Activated CD4-positive, alpha-beta T cell treated with anti-CD3 and anti-CD28 coated beads, Interleukin-2, amount 50 U/mL, for 48 hours (primary cell): Measurements from ENCODE around the gene KCNC1.

Experiments
- DNase-seq, 2 experiments: peaks; one replicate each; pipeline ENCODE4 v3.0.0-alpha.2; 2020

KCNC1 gene

DNA sequence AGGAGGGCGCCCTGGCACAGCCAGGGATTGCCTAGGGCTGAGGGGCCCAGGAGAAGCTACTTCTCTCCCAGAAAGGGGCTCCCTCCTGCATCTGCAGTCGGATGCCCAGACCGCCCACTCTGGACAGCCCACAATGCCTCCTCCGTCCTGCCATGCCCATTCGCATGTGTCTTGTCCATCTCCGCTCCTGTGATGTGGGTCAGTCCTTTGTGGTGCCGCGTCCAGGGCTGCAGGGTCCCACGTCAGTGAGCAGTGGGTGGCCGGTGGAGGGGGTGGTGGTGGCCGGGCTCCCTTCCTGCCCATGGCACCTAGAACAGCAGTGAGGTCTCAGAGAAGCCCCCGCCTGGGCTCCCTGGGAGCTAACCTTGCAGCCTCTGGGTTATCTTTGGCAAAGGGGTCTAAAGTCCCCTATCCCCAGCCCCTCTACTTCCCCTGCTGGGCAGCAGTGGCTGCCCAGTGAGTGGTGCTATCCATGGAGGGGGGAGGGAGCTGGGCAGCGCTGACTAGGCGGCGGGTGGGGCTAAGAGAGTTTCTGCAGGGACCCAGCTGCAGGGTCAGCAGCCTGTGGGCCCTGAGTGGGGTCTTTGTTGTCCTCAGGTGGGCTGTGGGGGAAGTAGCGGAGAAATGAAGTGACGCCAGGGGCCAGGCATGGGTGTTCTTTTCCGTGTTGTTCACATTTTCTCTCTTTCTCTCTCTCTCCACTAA lies 41.1 kb downstream of the KCNC1 start:
- DNase-seq = no peak

DNA sequence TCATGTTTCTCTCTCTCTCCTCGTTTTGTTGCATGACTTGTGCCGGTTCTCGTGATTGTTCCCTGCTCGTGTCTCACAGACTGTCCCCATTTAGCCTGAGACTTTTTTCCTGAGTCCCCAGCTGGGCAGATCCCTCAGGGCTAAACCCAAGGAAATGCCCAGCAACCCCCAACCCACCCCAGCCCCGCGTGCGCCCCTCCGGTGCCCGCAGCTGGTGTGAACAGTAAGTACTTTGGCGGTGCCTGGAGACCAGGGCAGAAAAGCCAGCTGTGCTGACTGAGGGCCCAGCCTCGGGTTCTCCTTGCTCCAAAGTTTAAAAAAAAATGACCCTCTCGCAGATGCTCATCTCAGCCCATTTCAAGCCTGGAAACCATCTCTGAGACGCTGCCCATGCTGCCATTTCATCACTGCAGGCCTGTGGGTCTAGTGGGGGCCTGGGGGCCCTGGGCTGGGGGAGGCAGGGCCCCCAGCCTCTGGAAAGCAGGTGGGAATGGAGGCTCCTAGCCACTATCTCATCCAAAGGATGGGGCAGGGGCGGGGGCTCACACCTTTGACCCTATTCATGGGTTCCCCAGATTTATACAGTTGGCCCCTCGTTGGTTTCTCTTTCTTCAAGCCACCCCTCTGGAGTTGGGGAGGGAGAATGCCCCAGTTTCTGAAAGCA lies 41.8 kb downstream of the KCNC1 start:
- no peak for DNase-seq

DNA sequence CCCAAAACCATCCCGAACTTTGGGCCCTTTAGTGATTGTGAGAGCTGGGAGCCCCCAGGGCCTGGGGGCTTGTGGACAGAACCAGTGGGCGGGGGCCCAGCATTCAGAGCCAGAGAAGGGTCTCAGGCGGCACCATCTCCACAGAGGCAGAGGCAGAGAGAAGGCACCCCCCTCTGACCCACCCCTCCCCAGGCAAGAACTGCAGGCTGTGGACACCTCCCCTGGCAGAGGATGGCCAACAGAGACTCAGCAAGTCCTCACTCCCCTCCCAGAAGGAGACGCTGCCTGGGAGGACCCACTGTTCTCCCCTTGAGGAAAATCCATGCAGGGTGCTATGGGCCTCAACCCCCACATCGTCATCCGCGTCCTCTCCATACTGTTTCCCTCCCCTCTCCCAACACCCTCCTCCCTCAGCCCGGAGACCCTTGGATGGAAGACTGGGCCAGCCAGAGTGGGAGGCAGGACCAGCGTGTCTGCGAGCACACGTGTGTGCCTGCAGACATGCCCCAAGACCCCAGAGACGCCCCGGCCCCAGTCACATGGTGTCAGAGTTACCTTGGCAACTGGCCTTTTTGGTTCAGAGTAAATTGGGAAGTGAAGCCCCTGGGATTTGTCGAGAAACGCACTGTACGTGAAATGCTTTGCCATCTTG lies 42.6 kb downstream of the KCNC1 start:
- DNase-seq = no peak

DNA sequence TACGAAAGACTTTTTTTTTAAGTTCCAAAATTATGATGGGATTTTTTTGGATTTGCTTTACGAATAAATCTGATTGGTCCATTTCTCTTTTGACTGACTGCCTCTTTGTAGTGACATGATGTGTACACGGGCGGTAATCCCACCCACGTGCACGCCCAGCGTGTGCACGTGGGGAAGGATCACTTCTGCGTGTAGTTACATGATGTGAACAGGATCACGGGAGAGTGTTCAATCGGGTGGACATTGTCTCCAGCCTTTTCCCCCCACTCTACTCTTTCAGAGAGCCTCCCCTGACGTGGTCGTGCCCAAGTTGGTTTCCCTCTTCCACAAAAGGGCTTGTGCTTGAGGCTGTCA lies 43.1 kb downstream of the KCNC1 start:
- DNase-seq = no peak

DNA sequence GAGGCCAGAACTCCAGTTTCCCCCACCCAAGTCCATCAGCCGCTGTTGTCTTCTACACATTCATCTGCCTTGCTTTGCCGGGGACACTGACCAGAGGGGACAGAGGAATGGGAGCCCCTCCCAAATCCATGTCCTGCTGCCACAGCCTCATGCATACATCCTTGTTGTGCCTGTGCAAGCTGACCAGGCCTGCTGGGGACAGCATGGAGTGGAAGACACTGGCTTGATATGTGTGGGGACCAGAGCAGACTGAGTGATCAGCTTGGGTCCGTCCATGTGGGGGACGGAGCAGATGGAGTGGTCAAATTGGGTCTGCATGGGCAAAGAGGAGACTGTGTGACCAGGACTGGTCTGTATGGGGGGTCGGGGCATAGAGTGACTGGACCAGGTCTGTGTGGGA lies 43.8 kb downstream of the KCNC1 start:
- no peak for DNase-seq

DNA sequence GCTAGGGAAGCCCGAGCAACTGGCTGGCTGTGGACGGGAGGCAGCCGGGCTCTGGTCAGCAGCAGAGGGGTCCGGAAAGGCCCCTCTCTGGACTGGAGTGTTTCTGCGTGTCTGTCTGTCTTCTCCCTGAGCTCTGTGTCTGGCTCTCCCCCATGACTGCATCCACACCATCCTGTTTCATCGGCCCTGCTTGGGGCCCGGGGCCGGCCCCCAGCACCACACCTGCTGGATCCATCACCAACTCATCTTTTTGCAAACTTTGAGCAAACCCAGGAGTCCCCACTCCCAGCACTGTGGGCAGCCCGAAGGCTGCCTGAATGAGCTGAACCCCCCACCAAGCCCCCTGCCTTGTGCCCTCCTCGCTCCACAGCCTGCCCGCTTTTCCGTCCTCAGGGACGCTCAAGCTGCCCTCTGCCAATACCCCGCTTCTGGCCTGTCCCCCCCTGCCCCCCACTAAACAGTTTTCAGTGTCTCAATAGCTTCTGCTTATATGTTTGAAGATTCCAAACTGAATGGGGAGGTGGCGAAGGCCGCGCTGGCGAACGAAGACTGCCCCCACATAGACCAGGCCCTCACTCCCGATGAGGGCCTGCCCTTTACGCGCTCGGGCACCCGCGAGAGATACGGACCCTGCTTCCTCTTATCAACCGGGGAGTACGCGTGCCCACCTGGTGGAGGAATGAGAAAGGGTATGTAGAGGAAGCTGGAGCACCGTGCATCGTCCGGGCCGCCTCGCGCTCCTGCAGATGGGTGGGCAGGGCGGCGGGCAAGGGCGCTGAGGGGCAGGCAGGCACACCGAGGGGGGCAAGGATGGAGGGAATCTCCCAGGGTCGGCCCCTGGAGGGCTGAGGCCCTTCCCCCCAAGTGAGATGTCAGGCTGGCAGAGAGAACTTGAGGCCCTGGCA lies 44.6 kb downstream of the KCNC1 start:
- DNase-seq = no peak

DNA sequence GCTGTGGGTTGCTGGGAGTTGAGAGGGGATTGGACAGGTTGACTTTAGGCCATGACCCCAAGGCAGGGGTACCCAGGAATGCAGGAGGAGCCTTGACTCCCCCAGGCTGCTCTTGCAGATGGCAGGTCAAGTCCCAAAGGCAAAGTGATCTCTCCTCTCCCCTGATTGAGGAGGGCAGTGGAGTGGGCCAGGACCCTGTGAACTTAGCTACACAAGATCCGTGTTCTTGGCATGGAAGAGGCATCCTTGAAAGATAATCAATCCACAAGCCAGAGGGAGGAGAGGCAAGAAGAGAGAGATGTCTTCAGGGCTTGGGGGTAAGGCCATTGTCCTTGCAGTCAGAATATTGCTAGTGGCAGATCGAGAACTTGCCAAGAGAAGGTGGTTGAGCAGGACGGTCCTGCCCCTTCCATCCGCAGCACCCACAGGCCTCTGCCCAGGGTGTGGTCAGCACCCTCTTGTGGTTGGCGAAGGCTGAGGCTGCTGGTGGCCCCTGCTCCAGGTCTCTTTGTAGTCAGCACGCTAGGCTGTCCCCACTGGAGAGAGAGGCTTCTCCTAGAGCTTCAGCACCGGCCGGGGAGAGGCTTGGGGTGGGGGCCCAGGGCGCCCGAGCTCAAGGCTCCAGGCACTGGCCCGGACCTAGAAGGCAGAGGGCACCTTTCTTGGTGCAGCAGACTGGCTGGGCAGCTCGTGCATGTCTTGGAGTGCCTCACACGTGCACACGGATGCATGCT lies 45.4 kb downstream of the KCNC1 start:
- DNase-seq = no peak

DNA sequence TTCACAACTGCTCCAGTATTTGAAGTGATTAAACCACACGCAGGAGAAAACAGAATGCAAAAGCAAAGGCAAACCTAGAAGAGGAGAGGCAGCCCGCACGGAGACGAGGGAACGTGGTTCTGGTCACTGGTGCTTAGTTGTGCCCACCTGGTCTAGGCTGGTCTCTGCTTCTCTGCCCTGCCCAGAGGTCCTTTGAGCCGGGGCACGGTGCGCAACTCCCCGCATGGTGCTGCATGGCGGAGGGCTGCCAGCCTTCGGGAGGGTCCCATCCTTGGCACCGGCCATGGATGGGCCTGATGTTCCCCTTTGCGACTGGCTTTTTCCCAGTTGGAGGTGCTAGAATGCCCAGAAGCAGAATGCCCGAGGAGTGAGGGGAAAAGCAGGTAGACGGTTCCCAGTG lies 46.1 kb downstream of the KCNC1 start:
- DNase-seq = no peak

DNA sequence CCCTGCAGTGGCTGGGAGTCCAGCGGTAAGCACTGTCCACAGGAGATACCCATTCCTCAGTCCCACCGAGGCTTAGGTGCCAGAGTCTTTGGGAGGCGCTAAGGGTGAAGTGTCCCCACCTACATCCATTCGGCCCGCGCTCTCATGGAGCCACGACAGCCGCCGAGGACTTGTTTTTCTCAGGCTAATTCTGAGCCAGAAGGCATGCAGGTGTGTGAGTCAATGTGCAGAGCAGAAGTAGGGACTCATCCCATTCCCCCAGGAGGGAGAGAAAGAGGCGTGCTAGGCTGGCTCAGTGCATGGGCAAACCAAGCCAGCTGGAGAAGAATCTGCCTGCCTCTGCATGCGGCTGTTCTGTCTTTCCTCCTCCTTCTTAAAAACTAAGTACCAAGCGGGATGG lies 46.6 kb downstream of the KCNC1 start:
- no peak for DNase-seq

DNA sequence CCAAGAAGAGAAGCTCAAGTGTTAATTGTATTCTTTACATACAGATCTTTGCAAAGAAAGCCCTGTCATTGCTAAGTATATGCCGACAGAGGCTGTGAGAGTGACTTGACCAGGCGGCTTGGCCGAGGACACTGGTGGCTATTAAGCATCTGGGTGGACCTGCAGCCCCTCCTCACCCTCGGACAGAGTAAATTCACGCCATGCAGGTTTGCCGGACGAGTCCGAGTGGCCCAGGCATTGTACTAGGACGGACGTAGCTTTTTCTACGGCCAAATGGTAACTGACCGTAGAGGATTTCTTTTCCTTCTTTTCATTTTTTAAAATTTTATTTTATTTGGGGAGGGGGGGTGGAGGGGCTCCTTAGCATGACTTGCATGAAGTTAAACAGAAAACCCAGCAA lies 47.0 kb downstream of the KCNC1 start:
- DNase-seq = no peak

DNA sequence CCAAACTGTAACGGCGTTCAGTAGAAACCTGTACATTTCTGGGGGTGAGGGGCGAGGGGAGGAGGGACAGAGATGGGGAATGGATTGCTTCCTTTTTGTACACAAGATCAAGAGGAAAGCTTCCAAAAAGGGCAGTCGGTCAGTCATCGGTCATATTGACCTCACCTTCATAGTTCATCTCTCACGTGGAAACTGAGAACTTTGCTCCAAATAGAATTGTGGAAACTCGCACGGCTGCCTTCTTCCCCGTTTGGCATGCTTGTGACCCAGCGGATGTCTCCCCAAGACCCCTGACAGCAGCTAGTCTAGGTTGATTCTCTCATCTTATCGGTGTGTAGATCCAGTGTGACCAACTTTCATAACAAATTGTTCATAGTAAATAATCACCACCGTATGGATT lies 47.6 kb downstream of the KCNC1 start:
- DNase-seq = no peak

DNA sequence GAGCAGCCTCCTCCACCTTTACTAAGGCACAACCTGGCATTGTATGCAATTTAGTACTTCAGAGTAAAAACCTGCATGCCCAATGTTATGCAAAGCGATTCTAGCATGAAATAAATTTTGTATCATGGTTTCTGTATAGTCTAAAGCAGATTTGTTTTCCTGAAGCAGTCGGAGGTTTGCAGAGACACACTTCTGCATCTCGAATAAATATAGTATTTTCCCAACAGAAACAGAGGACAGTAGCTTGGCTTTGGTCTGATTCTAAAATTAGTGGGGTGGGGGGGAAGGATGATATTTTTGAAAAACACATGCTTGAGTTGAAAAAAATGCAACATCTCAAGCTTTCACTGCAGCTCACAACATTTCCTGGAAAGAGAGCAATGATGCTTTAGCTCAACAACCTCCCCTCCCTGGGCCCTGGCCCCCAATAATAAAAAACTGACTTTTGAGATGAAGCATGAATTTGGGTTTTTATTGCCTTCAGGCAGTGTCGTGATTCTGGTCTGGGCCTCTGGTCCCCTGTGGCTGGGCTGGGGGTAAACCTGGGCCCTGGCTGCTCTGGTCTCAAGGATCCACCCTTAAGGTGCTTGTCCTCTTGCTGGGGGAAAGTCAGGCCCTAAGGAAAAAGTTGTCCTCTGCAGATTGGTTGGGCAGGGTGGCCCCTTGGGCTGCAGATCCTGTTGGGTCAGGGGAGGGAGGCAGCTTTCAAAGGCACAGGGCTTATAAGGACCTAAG lies 48.2 kb downstream of the KCNC1 start:
- DNase-seq = no peak

DNA sequence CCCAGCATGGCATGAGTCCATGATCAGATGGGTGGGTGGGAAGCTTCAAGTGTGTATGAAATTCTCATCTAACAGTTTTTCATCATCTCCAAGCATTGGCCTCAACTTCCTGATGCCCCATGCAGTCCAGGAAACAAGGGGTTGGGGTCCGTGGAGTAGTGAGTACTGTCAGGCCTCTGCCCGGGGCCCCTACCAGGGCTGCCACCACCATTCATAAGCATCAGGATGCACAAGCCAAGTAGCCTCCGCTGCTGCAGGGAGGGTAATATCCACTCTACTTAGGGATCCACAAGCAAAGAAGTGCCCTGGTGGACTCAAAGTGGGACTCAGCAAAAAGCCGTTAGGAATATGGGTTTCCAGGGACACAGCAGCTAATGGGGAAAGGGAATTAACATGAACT lies 49.3 kb downstream of the KCNC1 start:
- DNase-seq = no peak

DNA sequence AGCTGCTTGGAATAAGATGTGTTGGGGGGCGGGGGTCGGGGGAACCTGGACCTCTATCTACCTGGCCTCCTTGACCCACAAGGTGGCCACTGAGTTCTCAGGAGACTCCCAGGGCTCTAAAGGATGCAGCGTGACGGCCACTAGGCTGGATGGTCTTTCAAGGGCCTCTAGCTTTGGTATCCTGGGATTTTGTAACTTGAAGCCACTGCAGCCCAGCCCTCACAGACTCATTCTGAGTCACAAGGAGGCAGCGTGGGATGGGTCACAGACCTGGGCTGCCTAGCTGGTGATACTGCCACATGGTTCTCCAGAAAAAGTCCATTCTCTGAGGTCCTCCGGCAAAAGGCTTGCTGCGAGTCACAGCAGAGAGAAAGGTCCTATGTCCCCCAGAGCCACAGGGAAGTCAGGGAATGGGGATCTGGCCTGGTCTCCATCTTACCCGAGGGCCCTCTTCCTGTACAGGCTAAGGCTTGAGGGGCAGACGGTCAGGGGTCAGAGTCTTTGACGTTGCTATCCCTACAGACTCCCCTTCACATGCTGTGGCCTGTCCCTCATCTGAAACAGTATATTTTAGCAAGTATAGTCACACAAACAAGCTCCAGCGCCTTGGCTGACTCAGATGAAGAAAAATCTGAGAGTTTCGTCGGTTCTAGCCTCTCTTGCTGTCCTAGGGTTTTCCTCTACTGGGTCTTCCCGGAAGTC lies 52.4 kb downstream of the KCNC1 start:
- DNase-seq = no peak

DNA sequence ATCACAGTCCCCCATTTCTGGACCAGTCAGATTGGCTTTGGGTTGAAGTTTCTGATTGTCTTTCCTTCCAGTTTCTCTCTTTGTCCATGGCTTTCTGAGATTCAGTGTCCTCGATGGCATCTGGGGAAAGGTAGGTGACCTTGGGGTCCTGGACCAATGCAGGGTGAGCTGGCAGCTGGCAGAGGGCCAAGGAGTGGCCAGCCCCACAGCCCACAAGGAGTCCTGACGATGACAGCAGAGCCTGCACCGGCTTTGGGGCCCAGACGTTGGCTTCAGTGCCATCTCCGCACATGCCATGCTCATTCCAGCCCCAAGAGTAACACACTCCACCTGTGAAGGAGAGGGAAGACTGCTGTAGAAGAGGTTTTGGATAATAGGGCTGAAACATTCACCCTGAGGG lies 53.5 kb downstream of the KCNC1 start:
- DNase-seq = no peak

DNA sequence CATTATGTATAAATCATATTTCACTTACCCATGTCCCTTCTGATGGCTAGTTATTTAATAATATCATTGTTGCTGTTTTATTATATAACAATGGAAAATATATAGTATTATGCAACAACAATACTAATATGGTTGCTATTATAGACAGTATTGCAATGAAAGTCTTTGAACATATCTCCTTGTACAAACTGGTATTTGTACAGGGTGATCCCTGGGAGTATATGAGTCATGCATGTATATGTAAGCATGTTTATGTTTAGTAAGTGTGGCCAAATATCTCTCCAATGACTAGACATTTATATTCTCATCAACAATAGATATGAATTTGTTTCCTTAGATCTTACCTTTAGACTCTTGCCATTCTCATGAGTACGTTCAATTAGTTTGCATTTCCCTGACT lies 55.9 kb downstream of the KCNC1 start:
- DNase-seq = no peak

DNA sequence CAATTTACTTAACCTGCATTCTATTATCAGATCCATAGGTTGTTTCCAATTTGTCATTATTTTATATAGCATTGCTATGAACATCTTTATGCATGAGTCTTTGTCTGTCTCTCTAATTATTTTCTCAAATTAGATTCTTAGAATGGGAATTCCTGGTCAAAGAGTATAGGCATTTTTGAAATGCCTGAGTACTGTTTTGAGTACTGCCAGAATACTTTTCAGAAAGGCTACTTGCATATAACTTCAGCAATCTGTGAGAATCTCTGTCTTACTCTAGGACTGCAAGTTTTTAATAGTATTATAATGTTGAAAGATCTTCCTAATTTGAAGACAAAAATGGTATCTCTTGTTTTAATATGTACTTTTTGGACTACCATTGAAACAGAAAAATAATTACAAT lies 56.6 kb downstream of the KCNC1 start:
- no peak for DNase-seq

DNA sequence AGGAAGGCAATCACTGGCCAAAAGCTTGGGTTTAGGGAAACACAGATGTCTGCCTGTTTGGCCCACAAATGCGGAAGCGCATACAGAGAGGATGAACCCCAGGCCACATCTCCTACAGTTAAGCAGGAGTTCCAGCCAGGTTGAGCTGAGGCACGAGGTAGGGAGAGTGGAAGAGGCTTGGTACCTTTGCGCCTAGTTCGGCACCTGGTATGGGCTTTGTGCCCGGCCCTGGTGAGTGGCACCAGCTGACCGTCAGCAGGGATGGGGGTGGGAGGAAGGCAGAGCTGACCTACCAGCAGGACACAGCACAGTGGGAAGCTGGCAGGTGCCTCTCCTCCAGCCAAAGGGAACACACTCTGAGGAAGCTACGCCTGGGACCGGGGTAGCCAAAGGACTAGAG lies 57.6 kb downstream of the KCNC1 start:
- DNase-seq = no peak

DNA sequence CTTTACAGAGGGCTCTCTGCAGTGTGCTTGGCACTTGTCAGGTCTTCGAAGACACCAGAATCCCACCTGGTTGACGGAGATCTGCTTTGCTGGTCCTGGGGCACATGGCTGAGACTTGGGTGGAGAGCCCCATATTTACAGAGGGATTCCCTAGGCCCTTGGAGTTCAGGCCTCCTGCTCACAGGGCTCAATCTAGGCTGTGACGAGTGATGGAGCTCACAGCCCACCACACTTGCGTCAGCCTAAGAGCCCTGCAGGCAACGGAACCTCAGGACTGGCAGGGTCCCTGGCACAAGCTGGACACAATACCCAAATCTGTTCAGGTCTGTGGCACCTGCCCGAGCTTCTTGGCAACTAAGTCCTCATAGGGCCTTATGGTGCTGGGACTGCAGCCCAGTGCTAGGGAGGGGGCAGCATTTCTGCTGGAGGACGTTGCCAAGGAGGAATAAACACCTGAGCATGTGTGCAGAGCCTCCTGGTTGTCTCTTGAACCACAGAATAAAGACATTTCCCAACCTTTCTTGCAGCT lies 59.1 kb downstream of the KCNC1 start:
- no peak for DNase-seq

DNA sequence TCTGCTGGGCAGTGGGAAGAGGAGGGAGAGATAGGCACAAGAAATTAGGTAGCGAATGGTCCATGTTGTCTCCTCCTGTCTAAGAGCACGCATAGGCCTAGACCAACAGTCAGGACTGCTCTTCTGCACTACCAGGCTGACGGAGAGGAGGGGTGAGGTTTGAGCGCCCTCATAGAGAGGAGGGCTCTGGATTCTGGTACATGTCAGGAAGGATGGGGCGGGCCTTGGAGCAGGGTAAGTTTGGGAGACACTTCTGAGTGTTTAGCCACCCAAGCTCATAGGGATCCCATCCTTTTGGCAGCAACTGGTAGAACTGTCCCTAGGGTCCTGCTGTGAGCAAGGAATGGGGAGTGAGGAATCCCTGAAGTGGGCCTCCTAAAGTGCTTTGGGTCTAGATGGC lies 60.4 kb downstream of the KCNC1 start:
- no peak for DNase-seq

DNA sequence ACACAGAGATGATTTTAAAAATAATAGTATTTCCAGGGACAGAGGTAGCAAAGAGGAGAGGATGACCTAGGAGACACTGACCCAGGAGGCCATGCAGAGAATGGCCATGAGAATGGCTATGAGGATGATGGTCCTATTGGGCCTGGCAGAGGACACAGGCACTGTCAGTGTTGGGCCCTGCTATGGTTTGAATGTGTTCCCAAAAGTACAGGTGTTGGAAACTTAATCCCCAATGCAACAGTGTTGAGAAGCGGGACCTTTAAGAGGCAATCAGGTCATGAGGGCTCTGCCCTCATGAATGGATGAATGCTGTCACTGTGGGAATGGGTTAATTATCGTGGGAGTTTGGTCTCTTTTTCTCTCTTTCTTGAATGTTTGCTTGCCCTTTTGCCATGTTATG lies 61.6 kb downstream of the KCNC1 start:
- no peak for DNase-seq
